HCT116 (cell line): ENCODE data around the gene INTS12. TPM values are rescaled to one million over a fixed set of nuclear protein-coding genes. Genes with fewer than 3 reads are reported as not detected.

Experiments used
- ATAC-seq: fragments of 200-7000 bp; cut with Tn5 transposase; 2 replicates; pipeline ENCODE4 v1.9.1; 2020; ENCODE audit warnings: mild to moderate bottlenecking, moderate library complexity
- BruUV-seq: library from RNA; stranded (reverse); fragments of 400-500 nt; replicated peaks from 2 replicates; lab custom pipeline; 2021; lab: Mats Ljungman, UMichigan
- CTCF ChIA-PET: fragments of 300-600 bp; sonication (Branson Sonifier 250); formaldehyde crosslinking; loops from one replicate; lab custom pipeline; 2021; ENCODE audit warnings: antibody characterized with exemption; lab: Charles Lee
- POLR2A ChIA-PET: fragments of 300-600, 350-600 bp; sonication (Branson Sonifier 250); formaldehyde crosslinking; loops from one replicate; lab custom pipeline; 2021; ENCODE audit warnings: antibody characterized with exemption; lab: Charles Lee
- RAD21 ChIA-PET, 2 experiments: fragments of 300-600 bp; sonication (Branson Sonifier 250); formaldehyde crosslinking; loops; one replicate each; lab custom pipeline; 2023; ENCODE audit warnings: low total read pairs in 2 of 2; ENCODE audit not compliant: uncharacterized antibody in 2 of 2, unreplicated experiment in 2 of 2, low non-redundant PET in 1 of 2; lab: Charles Lee
- DNase-seq: peaks from one replicate; pipeline ENCODE4 v3.0.0-alpha.2; 2010; ENCODE audit warnings: low read depth, low spot score
- H2AFZ ChIP-seq: fragments of 200-600 bp; shearing (Covaris generic), sonication (generic); 2 replicates; pipeline ENCODE4 v1.6.1; 2017; ENCODE audit warnings: low read depth, mixed run types, mixed read lengths, antibody characterized with exemption, low read length; ENCODE audit not compliant: poor library complexity, severe bottlenecking
- H3K27ac ChIP-seq: 2 replicates; pipeline ENCODE4 v1.5.1; 2012; ENCODE audit warnings: low read depth, low read length
- H3K27me3 ChIP-seq: fragments of 200-600 bp; sonication (generic); 2 replicates; pipeline ENCODE4 v1.6.1; 2016; ENCODE audit warnings: mixed run types, low read length, mixed read lengths; ENCODE audit not compliant: insufficient read depth
- H3K36me3 ChIP-seq, 2 experiments: fragments of 200-500 bp in 1 of 2; fragments of 200-600 bp in 1 of 2; sonication (Bioruptor generic) in 1 of 2; sonication (generic) in 1 of 2; 2 replicates each; pipeline versions ENCODE4 v1.5.1 to v1.6.1; 2014 to 2016; ENCODE audit warnings: low read length in 2 of 2, inconsistent platforms in 1 of 2, mixed read lengths in 1 of 2, mixed run types in 1 of 2; ENCODE audit not compliant: insufficient read depth in 2 of 2, control insufficient read depth in 1 of 2
- H3K4me1 ChIP-seq, 2 experiments: fragments of 200-600 bp in 1 of 2; sonication (generic) in 1 of 2; 2 replicates each; pipeline versions ENCODE4 v1.5.1 to v1.6.1; 2012 to 2017; ENCODE audit warnings: low read length in 2 of 2, inconsistent platforms in 1 of 2, mild to moderate bottlenecking in 1 of 2, mixed read lengths in 1 of 2, mixed run types in 1 of 2, moderate library complexity in 1 of 2; ENCODE audit not compliant: insufficient read depth in 2 of 2, control insufficient read depth in 1 of 2
- H3K4me2 ChIP-seq: fragments of 200-600 bp; sonication (generic); 2 replicates; pipeline ENCODE4 v1.6.1; 2017; ENCODE audit warnings: mixed run types, low read length, mixed read lengths
- H3K4me3 ChIP-seq, 2 experiments: fragments of 200-600 bp in 1 of 2; sonication (generic) in 1 of 2; replicated peaks in 1 of 2; 2 replicates each; pipeline ENCODE4 v1.5.1; 2011 to 2016; ENCODE audit warnings: low read length in 2 of 2, control low read depth in 1 of 2, low read depth in 1 of 2, mild to moderate bottlenecking in 1 of 2, mixed read lengths in 1 of 2, mixed run types in 1 of 2
- H3K79me2 ChIP-seq: fragments of 200-600 bp; sonication (generic); 2 replicates; pipeline ENCODE4 v1.6.1; 2017; ENCODE audit warnings: mild to moderate bottlenecking, mixed run types, low read length, moderate library complexity, mixed read lengths; ENCODE audit not compliant: insufficient read depth
- H3K9ac ChIP-seq: fragments of 200-600 bp; sonication (generic); 2 replicates; pipeline ENCODE4 v1.6.1; 2016; ENCODE audit warnings: low read length, mixed read lengths
- H3K9me2 ChIP-seq: fragments of 200-600 bp; sonication (generic), shearing (Covaris generic); 2 replicates; pipeline ENCODE4 v1.6.1; 2017; ENCODE audit warnings: mixed run types, mild to moderate bottlenecking, moderate library complexity; ENCODE audit not compliant: insufficient read depth
- H3K9me3 ChIP-seq, 2 experiments: fragments of 200-500 bp in 1 of 2; fragments of 200-600 bp in 1 of 2; sonication (Bioruptor generic) in 1 of 2; sonication (generic) in 1 of 2; 2 replicates each; pipeline ENCODE4 v1.6.1; 2014 to 2017; ENCODE audit warnings: low read length in 2 of 2, mixed read lengths in 2 of 2, inconsistent platforms in 1 of 2, low read depth in 1 of 2, mild to moderate bottlenecking in 1 of 2, mixed run types in 1 of 2, moderate library complexity in 1 of 2; ENCODE audit not compliant: control insufficient read depth in 1 of 2, insufficient read depth in 1 of 2
- H4K20me1 ChIP-seq: fragments of 200-600 bp; sonication (generic), shearing (Covaris generic); 2 replicates; pipeline ENCODE4 v1.6.1; 2017; ENCODE audit warnings: mixed run types, mild to moderate bottlenecking, moderate library complexity; ENCODE audit not compliant: insufficient read depth
- CBX3 ChIP-seq: IDR thresholded peaks from 2 replicates; pipeline ENCODE4 v1.6.1; 2012; ENCODE audit warnings: low read depth
- CEBPB ChIP-seq: IDR thresholded peaks from 2 replicates; pipeline ENCODE4 v1.6.1; 2012; ENCODE audit warnings: low read depth
- ELF1 ChIP-seq: IDR thresholded peaks from 2 replicates; pipeline ENCODE4 v1.6.1; 2012; ENCODE audit warnings: low read depth, borderline replicate concordance
- EZH2 ChIP-seq: fragments of 200-600 bp; sonication (generic); IDR thresholded peaks from 2 replicates; pipeline ENCODE4 v1.6.1; 2017; ENCODE audit warnings: antibody characterized with exemption, mixed run types
- FOSL1 ChIP-seq: IDR thresholded peaks from 2 replicates; pipeline ENCODE4 v1.6.1; 2012; ENCODE audit warnings: low read depth
- JUND ChIP-seq: IDR thresholded peaks from 2 replicates; pipeline ENCODE4 v1.6.1; 2012
- MAX ChIP-seq: IDR thresholded peaks from 2 replicates; pipeline ENCODE4 v1.6.1; 2012
- POLR2A ChIP-seq: IDR thresholded peaks from 2 replicates; pipeline ENCODE4 v1.7.0; 2011; ENCODE audit warnings: borderline replicate concordance; ENCODE audit not compliant: insufficient read depth, insufficient read length; ENCODE audit errors: extremely low read depth
- POLR2AphosphoS5 ChIP-seq: IDR thresholded peaks from 2 replicates; pipeline ENCODE4 v1.6.1; 2011; ENCODE audit warnings: mild to moderate bottlenecking, low read depth, low read length, moderate library complexity
- RAD21 ChIP-seq: IDR thresholded peaks from 2 replicates; pipeline ENCODE4 v1.6.1; 2012; ENCODE audit warnings: low read depth, mild to moderate bottlenecking
- REST ChIP-seq: IDR thresholded peaks from 2 replicates; pipeline ENCODE4 v1.6.1; 2012; ENCODE audit warnings: low read depth
- SIN3A ChIP-seq: IDR thresholded peaks from 2 replicates; pipeline ENCODE4 v1.6.1; 2012; ENCODE audit warnings: low read depth
- SRF ChIP-seq: IDR thresholded peaks from 2 replicates; pipeline ENCODE4 v1.6.1; 2012; ENCODE audit warnings: low read depth
- ZFX ChIP-seq: fragments of 450-650 bp; IDR thresholded peaks from 2 replicates; pipeline ENCODE4 v1.6.1; 2017
- ZNF274 ChIP-seq: fragments of 200-500 bp; sonication (Bioruptor generic); IDR thresholded peaks from 2 replicates; pipeline ENCODE4 v1.6.1; 2014; ENCODE audit warnings: mild to moderate bottlenecking, low read depth, low read length, inconsistent platforms
- intact Hi-C: fragments of 100-400 bp; cut with micrococcal nuclease; formaldehyde crosslinking; loops from 2 replicates; pipeline ENCODE4 v1.10.0; 2022
- total RNA-seq: library from RNA; stranded (reverse); gene quantifications from one replicate; pipeline ENCODE4 v1.2.1, GENCODE V29; 2021; ENCODE audit not compliant: unreplicated experiment
- TF ChIP-seq, protein P1 (sequence below): IDR thresholded peaks from 2 replicates; pipeline ENCODE4 v1.6.1; 2011; ENCODE audit warnings: mild to moderate bottlenecking, low read length, moderate library complexity; ENCODE audit not compliant: insufficient replicate concordance; ENCODE audit errors: extremely low read depth

INTS12 gene
- total RNA-seq, 1 experiment from 2014 or later = 18.5 TPM

DNA sequence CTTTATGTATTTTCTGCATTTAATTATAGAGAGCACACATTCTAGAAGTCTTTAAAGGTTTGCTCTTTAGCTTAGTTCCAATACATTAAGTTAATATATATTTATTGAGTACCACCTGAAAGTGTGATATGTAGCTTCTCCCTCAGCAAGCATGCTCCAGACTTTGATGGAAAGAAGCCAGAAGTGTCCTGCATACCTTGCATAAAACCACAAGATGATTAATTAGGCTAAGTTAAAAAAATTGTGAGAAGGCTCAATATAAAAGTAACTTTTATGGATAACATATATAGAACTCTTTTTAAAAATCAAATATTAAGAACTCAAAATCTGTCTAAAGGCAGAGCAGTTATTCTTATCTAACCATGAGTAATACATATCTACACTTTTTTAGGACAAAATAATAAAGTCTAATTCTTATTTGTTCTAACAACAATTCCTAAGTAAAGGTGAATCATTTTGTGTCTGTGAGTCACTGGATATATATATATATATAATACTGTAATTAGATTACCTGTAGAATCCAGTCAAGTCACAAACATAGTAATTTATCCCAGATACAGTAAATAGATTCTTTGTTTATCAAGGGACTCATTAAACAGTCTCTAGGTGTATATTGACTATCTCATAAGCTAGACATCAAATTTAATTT, 51.2 kb downstream of the INTS12 start:
- no peak for ATAC-seq
- ChIA-PET POLR2A (no interaction called here), CTCF (interaction anchor here (0.6 kb wide), 1 partner anchor 547 kb away, joined by 3 read pairs; no protein-coding TSS in a partner anchor)

More for the DNA sequence above, 51.2 kb downstream of the INTS12 start:
- Histone ChIP-seq H2AFZ (no peak overlapping the region), H3K9me3 (no peaks in the 10 kb centered on the region), H3K4me1 (no peaks in the 10 kb centered on the region), H3K4me2 (no peak overlapping the region), H3K4me3 (no peak overlapping the region), H3K79me2 (no peaks in the 10 kb centered on the region), H3K27ac (no peak overlapping the region), H3K27me3 (no peaks in the 10 kb centered on the region), H3K36me3 (no peaks in the 10 kb centered on the region), H3K9me2 (no peaks in the 10 kb centered on the region; the same call in 1 of the 2 replicates), H4K20me1 (no peaks in the 10 kb centered on the region), H3K9ac (no peak overlapping the region)
- DNase-seq = no peak
- TF ChIP-seq REST = no peak
- TF ChIP-seq SIN3A = no peak
- no peak for TF ChIP-seq ZNF274
- no peak for TF ChIP-seq ELF1
- TF ChIP-seq FOSL1 = no peak
- no peak for TF ChIP-seq POLR2AphosphoS5
- no peak for TF ChIP-seq SRF
- no peak for TF ChIP-seq CEBPB
- no peak for TF ChIP-seq EZH2
- TF ChIP-seq RAD21 = no peak
- TF ChIP-seq ZFX = no peak
- TF ChIP-seq POLR2A = no peak
- TF ChIP-seq JUND = no peak
- TF ChIP-seq, protein P1, sequence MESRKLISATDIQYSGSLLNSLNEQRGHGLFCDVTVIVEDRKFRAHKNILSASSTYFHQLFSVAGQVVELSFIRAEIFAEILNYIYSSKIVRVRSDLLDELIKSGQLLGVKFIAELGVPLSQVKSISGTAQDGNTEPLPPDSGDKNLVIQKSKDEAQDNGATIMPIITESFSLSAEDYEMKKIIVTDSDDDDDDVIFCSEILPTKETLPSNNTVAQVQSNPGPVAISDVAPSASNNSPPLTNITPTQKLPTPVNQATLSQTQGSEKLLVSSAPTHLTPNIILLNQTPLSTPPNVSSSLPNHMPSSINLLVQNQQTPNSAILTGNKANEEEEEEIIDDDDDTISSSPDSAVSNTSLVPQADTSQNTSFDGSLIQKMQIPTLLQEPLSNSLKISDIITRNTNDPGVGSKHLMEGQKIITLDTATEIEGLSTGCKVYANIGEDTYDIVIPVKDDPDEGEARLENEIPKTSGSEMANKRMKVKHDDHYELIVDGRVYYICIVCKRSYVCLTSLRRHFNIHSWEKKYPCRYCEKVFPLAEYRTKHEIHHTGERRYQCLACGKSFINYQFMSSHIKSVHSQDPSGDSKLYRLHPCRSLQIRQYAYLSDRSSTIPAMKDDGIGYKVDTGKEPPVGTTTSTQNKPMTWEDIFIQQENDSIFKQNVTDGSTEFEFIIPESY = no peak
- no peak for TF ChIP-seq MAX
- TF ChIP-seq CBX3 = no peak
- RAD21 ChIA-PET = no interaction called here
- intact Hi-C loops = no loop called here
- BruUV-seq = no TSS peak
